K562 (cell line): Measurements from ENCODE around the gene NOLC1. TPM values are rescaled to one million over a fixed set of nuclear protein-coding genes. Genes with fewer than 3 reads are reported as not detected.

Source experiments
- ADNP ChIP-seq: fragments of 200-800 bp; sonication (Bioruptor generic); IDR thresholded peaks from 2 replicates; pipeline ENCODE4 v1.6.1; 2016; ENCODE audit warnings: missing genetic modification characterization, missing compliant biosample characterization
- C11orf30 ChIP-seq: fragments of 450-650 bp; IDR thresholded peaks from 2 replicates; pipeline ENCODE4 v1.6.1; 2016; ENCODE audit warnings: low read depth, mild to moderate bottlenecking
- ETV1 ChIP-seq: fragments of 450-650 bp; conservative IDR thresholded peaks from 2 replicates; pipeline ENCODE4 v1.6.1; 2016; ENCODE audit warnings: missing genetic modification characterization, control low read depth, low read depth, missing compliant biosample characterization
- FOXA1 ChIP-seq: fragments of 450-650 bp; IDR thresholded peaks from 2 replicates; pipeline ENCODE4 v1.6.1; 2016; ENCODE audit warnings: mild to moderate bottlenecking, borderline replicate concordance
- HDAC8 ChIP-seq: fragments of 450-650 bp; IDR thresholded peaks from 2 replicates; pipeline ENCODE4 v1.6.1; 2016; ENCODE audit warnings: mild to moderate bottlenecking, missing genetic modification characterization, moderate library complexity, missing compliant biosample characterization
- ILK ChIP-seq: fragments of 450-650 bp; IDR thresholded peaks from 2 replicates; pipeline ENCODE4 v1.6.1; 2016; ENCODE audit warnings: missing genetic modification characterization, low read depth, mild to moderate bottlenecking, missing compliant biosample characterization, moderate library complexity, borderline replicate concordance
- LEF1 ChIP-seq: fragments of 450-650 bp; IDR thresholded peaks from 2 replicates; pipeline ENCODE4 v1.6.1; 2016; ENCODE audit warnings: mild to moderate bottlenecking
- MAFF ChIP-seq: IDR thresholded peaks from 2 replicates; pipeline ENCODE4 v1.6.1; 2012; ENCODE audit warnings: low read length, improper control_type of control experiment
- PKNOX1 ChIP-seq: fragments of 450-650 bp; IDR thresholded peaks from 2 replicates; pipeline ENCODE4 v1.6.1; 2016
- PREB ChIP-seq: sonication (generic); formaldehyde crosslinking; IDR thresholded peaks from 2 replicates; pipeline ENCODE4 v1.8.1; 2023; ENCODE audit warnings: mild to moderate bottlenecking, missing genetic modification reagents
- RBM34 ChIP-seq: fragments of 200-400 bp; formaldehyde crosslinking; IDR thresholded peaks from 2 replicates; pipeline ENCODE4 v1.6.1; 2018; ENCODE audit warnings: low read length, borderline replicate concordance; ENCODE audit not compliant: insufficient read depth
- RCOR1 ChIP-seq, 2 experiments: IDR thresholded peaks; 2 replicates each; pipeline ENCODE4 v1.6.1; 2012; ENCODE audit warnings: low read depth in 2 of 2, low read length in 2 of 2, borderline replicate concordance in 1 of 2, improper control_type of control experiment in 1 of 2
- SREBF2 ChIP-seq: sonication (generic); formaldehyde crosslinking; IDR thresholded peaks from 2 replicates; pipeline ENCODE4 v1.4.0; 2020; ENCODE audit warnings: mild to moderate bottlenecking, missing genetic modification reagents
- TEAD1 ChIP-seq, 2 experiments: fragments of 450-650 bp in 1 of 2; sonication (generic) in 1 of 2; formaldehyde crosslinking; IDR thresholded peaks; 2 replicates each; pipeline versions ENCODE4 v1.4.0 to v1.8.0; 2020 to 2022; ENCODE audit warnings: mild to moderate bottlenecking in 2 of 2, missing genetic modification reagents in 1 of 2
- TRIM28 ChIP-seq: fragments of 450-650 bp; IDR thresholded peaks from 2 replicates; pipeline ENCODE4 v1.6.1; 2017
- TSC22D4 ChIP-seq: fragments of 450-650 bp; IDR thresholded peaks from 2 replicates; pipeline ENCODE4 v1.6.1; 2016; ENCODE audit warnings: missing genetic modification characterization, missing biosample characterization, control low read depth
- ZBTB5 ChIP-seq: fragments of 450-650 bp; IDR thresholded peaks from 2 replicates; pipeline ENCODE4 v1.6.1; 2017; ENCODE audit warnings: antibody characterized with exemption
- ZNF133 ChIP-seq: fragments of 250-450 bp; sonication (Bioruptor Pico); IDR thresholded peaks from 2 replicates; pipeline ENCODE4 v1.4.0; 2020; ENCODE audit warnings: mild to moderate bottlenecking
- ZNF431 ChIP-seq: sonication (generic); formaldehyde crosslinking; IDR thresholded peaks from 2 replicates; pipeline ENCODE4 v1.8.0; 2022; ENCODE audit warnings: mild to moderate bottlenecking, missing genetic modification reagents
- ZNF696 ChIP-seq: fragments of 250-450 bp; sonication (Bioruptor Pico); conservative IDR thresholded peaks from 2 replicates; pipeline ENCODE4 v1.4.0; 2020; ENCODE audit warnings: mild to moderate bottlenecking, moderate library complexity
- ZNF830 ChIP-seq: fragments of 250-450 bp; sonication (Bioruptor Pico); IDR thresholded peaks from 2 replicates; pipeline ENCODE4 v1.5.0; 2021; ENCODE audit warnings: mild to moderate bottlenecking
- ZZZ3 ChIP-seq: fragments of 450-650 bp; IDR thresholded peaks from 2 replicates; pipeline ENCODE4 v1.6.1; 2016; ENCODE audit warnings: antibody characterized with exemption, mild to moderate bottlenecking, moderate library complexity
- polyA plus RNA-seq, 8 experiments: library from polyadenylated mRNA; depleted of rRNA in 4 of 8; stranded (reverse) in 5 of 8; unstranded in 3 of 8; fragments of >200 nt; fragmentation: Nextera tagmentation in 2 of 8; fragmentation: Illumina TruSeq in 1 of 8; extraction: Ambion mirVana in 2 of 8; extraction: Trizol in 1 of 8; gene quantifications; 2 replicates each; pipeline versions ENCODE4 v1.2.1 to v1.2.3, GENCODE V29; 2011 to 2014; ENCODE audit warnings: inconsistent platforms in 1 of 8, missing spikeins in 1 of 8
- total RNA-seq, 7 experiments: library from RNA; depleted of rRNA in 6 of 7; stranded (reverse); fragments of >200 nt in 6 of 7; fragmentation: Illumina TruSeq in 2 of 7; extraction: Trizol in 2 of 7; gene quantifications; 2 replicates each; pipeline versions ENCODE4 v1.2.1 to v1.2.3, GENCODE V29; 2011 to 2021; ENCODE audit warnings: low replicate concordance in 1 of 7
- TF ChIP-seq, protein P1 (sequence below), 2 experiments: fragments of 200-800 bp in 1 of 2; sonication (Bioruptor generic) in 1 of 2; sonication (generic) in 1 of 2; formaldehyde crosslinking in 1 of 2; IDR thresholded peaks in 1 of 2; conservative IDR thresholded peaks in 1 of 2; 2 replicates each; pipeline versions ENCODE4 v1.5.0 to v1.6.1; 2016 to 2020; ENCODE audit warnings: missing compliant biosample characterization in 1 of 2, missing genetic modification characterization in 1 of 2, missing genetic modification reagents in 1 of 2

The NOLC1 gene
- total and polyA plus RNA-seq, 9 of the 15 experiments (the other 6 are each of a cell fraction or from before 2014, with no cell fraction given), result 102 to 310 (median 165) TPM

DNA sequence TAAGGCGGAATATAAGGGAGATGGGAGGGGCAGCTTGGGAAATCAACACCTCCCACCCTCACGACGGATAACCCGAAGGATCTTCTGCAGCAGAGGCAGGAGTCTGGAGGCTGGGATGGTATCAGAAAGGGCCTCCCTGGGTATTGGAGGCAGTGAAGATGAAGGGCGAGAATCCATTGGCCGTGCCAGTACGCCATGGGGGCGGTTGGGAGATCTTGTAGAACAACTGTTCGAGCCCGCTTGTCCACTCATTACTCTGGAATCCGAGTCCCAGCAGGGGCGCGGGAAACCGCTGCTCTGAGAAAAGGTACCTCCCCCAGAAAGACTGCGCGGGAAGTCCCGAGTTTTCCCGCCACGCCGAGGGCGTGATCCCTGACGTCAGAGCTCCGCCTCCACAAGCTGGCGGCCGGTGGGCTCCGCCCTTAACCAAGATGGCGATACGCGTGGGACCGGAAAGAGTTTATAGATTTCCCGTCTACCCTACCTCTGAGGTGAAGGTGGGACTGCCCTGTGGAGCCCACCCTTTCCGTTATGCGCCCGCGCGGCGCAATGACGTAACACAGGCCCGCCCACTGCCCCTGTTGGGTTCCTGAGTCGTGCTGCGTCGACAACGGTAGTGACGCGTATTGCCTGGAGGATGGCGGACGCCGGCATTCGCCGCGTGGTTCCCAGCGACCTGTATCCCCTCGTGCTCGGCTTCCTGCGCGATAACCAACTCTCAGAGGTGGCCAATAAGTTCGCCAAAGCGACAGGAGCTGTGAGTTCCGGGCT, at the start of gene NOLC1 (continued):
- TF ChIP-seq MAFF (no peak), ZBTB5 (no peak), HDAC8 (tag) (0 out of 2 replicates have a peak, but pooled peaks have one; percentile 30), FOXA1 (no peak), RCOR1 (IDR thresholded peaks at IDR 0.05; ENCODE audit: borderline replicate concordance in 1 of 2, low read depth in 2 of 2, low read length in 2 of 2) (peak in 1 of 2 experiments; percentile 4; a peak in 1 of 4 replicates), TSC22D4 (tag) (no peak), SREBF2 (no peak), ADNP (tag) (no peak), PKNOX1 (peak; percentile 44), TRIM28 (no peak), ZNF431 (CRISPR knock-in tag) (peak; percentile 79; the same call in 1 of the 2 replicates), ILK (no peak), ETV1 (tag) (peak; percentile 42), ZNF830 (no peak), C11orf30 (peak; percentile 92), RBM34 (no peak), LEF1 (no peak), TEAD1 (CRISPR knock-in tag; IDR thresholded peaks at IDR 0.05) (peak in 1 of 2 experiments; percentile 95; a peak in 2 of 4 replicates), ZNF696 (no peak), ZNF133 (CRISPR knock-in tag) (no peak), ZZZ3 (peak; percentile 70), PREB (peak; percentile 57; the same call in 1 of the 2 replicates)
- TF ChIP-seq, protein P1, sequence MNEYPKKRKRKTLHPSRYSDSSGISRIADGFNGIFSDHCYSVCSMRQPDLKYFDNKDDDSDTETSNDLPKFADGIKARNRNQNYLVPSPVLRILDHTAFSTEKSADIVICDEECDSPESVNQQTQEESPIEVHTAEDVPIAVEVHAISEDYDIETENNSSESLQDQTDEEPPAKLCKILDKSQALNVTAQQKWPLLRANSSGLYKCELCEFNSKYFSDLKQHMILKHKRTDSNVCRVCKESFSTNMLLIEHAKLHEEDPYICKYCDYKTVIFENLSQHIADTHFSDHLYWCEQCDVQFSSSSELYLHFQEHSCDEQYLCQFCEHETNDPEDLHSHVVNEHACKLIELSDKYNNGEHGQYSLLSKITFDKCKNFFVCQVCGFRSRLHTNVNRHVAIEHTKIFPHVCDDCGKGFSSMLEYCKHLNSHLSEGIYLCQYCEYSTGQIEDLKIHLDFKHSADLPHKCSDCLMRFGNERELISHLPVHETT (CRISPR knock-in tag; conservative IDR thresholded peaks at IDR 0.05 in 1 of 2, IDR thresholded peaks at IDR 0.05 in 1 of 2), result peak in 1 of 2 experiments; percentile 91; a peak in 2 of 4 replicates
